SJSA1 (cell line): ENCODE data around the gene NFIL3. TPM values are rescaled to one million over a fixed set of nuclear protein-coding genes. Genes with fewer than 3 reads are reported as not detected.

Experiments used
- DNase-seq, 2 experiments: peaks; one replicate each; pipeline ENCODE4 v3.0.0-alpha.2; 2015 to 2020; ENCODE audit warnings: low spot score in 2 of 2, low read depth in 1 of 2
- H3K27ac ChIP-seq: fragments of 250-450 bp; sonication (Bioruptor Pico); 2 replicates; pipeline ENCODE4 v1.5.1; 2020; ENCODE audit warnings: mild to moderate bottlenecking, moderate library complexity
- H3K27me3 ChIP-seq: fragments of 250-450 bp; sonication (Bioruptor Pico); replicated peaks from 2 replicates; pipeline ENCODE4 v1.5.1; 2020; ENCODE audit warnings: mild to moderate bottlenecking, moderate library complexity
- H3K36me3 ChIP-seq: fragments of 250-450 bp; sonication (Bioruptor Pico); 2 replicates; pipeline ENCODE4 v1.5.1; 2020; ENCODE audit warnings: mild to moderate bottlenecking
- H3K4me1 ChIP-seq: fragments of 250-450 bp; sonication (Bioruptor Pico); replicated peaks from 2 replicates; pipeline ENCODE4 v1.6.1; 2021; ENCODE audit warnings: mild to moderate bottlenecking
- H3K4me3 ChIP-seq: fragments of 250-450 bp; sonication (Bioruptor Pico); 2 replicates; pipeline ENCODE4 v1.5.1; 2020; ENCODE audit warnings: mild to moderate bottlenecking
- H3K9me3 ChIP-seq: fragments of 250-450 bp; sonication (Bioruptor Pico); replicated peaks from 2 replicates; pipeline ENCODE4 v1.5.1; 2020; ENCODE audit warnings: mild to moderate bottlenecking
- total RNA-seq: library from RNA; depleted of rRNA; stranded (reverse); fragments of >200 nt; shearing (Covaris generic); gene quantifications from 2 replicates; pipeline ENCODE4 v1.2.3, GENCODE V29; 2014

The NFIL3 gene
- total RNA-seq, 1 experiment from 2014 or later, result 9.0 TPM

DNA sequence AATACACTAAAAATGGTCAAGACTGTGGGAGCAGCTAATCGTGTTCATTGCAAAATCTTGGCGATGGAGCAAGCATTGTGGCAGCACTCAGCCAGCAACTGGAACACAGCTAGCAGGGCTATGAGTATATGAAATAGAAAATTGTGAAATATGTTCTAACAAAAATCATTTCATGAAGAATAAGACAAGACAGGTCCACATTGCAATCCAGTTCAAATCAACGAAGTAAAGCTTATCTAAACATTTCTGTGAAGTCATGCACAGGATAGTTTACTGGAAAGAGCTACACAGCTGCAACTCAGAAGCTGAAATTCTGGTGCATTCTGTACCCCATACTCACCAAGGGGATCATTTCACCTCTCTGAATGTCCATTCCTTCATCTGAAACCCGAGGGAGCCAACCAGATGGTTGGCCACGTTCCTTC lies 5.3 kb upstream of the NFIL3 start:
- Histone ChIP-seq H3K4me3 (no peak overlapping the region), H3K36me3 (peaks cover 2% of the 10 kb centered on the region; the same call in 1 of the 2 replicates), H3K27me3 (no peaks in the 10 kb centered on the region), H3K27ac (no peak overlapping the region), H3K4me1 (peaks cover 20% of the 10 kb centered on the region), H3K9me3 (no peaks in the 10 kb centered on the region)
- DNase-seq, result no peak

DNA sequence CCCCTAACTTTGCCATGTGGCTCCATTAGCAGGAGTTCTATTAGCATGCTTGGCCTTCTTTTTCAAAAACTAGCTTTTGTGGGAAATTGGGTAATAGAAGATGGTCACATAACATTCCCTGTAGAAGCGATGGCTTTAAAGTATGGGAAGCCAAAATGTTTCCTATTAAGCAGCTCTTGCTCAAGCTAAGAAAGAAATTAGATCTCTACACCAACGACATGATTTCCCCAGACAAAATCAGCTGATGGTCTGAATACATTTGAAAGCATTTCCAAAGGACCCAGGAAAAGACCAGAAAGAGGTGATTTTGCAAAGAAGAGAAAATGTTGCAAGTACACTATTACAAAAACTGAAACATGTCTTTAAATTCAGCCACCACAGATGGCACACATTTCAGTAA lies 4.8 kb upstream of the NFIL3 start:
- Histone ChIP-seq H3K36me3 (peaks cover 3% of the 10 kb centered on the region; the same call in 1 of the 2 replicates), H3K4me3 (no peak overlapping the region), H3K27ac (no peak overlapping the region), H3K9me3 (no peaks in the 10 kb centered on the region), H3K4me1 (peaks cover 19% of the 10 kb centered on the region), H3K27me3 (no peaks in the 10 kb centered on the region)
- DNase-seq, result no peak

DNA sequence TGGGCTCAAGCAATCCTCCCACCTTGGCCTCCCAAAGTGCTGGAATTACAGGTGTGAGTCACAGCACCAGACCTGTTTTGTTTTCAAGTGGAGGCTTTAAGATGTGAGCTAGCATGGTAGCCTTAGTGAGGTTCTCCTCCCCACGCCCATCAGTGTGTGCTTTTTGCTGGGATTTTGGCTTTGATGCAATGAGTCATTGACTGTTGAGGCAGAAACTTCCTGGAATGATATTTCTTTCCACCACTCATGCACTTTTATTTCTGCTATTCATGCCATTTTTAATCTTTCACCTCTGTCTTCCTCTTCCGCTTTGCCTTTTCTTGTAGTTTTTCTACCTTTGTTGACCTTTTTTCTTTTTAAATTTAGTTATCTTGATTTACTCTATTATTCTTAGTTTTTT lies 4.2 kb upstream of the NFIL3 start:
- Histone ChIP-seq H3K27me3 (no peaks in the 10 kb centered on the region), H3K4me3 (no peak overlapping the region), H3K9me3 (no peaks in the 10 kb centered on the region), H3K36me3 (peaks cover 3% of the 10 kb centered on the region; the same call in 1 of the 2 replicates), H3K27ac (no peak overlapping the region), H3K4me1 (peaks cover 15% of the 10 kb centered on the region)
- no peak for DNase-seq

DNA sequence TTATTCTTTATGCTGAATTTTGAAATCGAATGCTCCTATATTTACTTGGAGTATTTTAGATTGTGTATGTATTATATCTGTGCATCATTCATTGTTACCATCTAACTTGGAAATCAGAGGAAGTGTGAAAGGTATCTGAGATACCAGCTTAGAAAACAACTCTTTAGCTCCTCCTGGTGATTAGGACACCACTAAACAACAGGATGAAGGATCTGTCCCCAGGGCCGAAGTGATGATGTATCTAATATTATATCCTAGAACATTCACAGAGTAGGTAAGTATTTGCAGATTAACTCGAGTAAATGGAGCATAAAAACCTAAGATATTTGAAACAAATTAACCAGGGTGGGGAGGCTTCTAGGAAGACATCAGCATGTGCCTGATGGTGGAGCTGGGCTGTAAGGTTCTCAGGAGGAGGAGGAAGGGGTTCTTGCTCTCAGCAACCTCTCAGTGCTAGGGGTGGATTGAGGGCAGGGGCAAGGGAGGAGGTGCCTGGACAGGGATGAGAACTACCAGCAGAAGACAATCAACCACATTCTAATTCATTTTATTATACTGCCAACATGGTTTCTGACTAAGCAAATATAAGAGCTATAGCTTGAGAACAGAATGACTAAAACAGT lies 2.6 kb upstream of the NFIL3 start:
- Histone ChIP-seq H3K4me1 (peaks cover 21% of the 10 kb centered on the region), H3K4me3 (no peak overlapping the region), H3K36me3 (peaks cover 3% of the 10 kb centered on the region; the same call in 1 of the 2 replicates), H3K27ac (no peak overlapping the region), H3K9me3 (no peaks in the 10 kb centered on the region), H3K27me3 (no peaks in the 10 kb centered on the region)
- peak in 1 of 2 experiments; percentile 24 for DNase-seq

DNA sequence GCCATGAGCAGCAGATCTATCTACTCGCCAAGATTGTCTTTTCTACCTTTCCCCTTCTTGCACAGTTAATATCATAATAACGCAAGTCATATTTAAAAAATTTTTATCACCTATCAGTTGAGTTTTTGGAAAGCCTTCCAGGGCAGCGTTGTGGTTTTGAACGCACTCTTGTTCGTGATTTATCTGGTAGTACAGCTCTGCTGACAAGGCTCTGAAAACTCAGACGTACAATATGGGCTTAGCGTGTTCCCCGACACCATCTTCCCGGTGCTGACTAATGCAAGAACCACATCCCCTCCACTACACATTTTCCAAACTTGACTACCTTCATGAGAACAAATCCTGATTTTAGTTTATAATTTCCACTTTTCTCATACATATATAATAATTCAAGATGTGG lies 1.6 kb upstream of the NFIL3 start:
- Histone ChIP-seq H3K36me3 (peaks cover 3% of the 10 kb centered on the region; the same call in 1 of the 2 replicates), H3K4me1 (peaks cover 31% of the 10 kb centered on the region), H3K9me3 (no peaks in the 10 kb centered on the region), H3K4me3 (no peak overlapping the region), H3K27me3 (no peaks in the 10 kb centered on the region), H3K27ac (no peak overlapping the region)
- no peak for DNase-seq

DNA sequence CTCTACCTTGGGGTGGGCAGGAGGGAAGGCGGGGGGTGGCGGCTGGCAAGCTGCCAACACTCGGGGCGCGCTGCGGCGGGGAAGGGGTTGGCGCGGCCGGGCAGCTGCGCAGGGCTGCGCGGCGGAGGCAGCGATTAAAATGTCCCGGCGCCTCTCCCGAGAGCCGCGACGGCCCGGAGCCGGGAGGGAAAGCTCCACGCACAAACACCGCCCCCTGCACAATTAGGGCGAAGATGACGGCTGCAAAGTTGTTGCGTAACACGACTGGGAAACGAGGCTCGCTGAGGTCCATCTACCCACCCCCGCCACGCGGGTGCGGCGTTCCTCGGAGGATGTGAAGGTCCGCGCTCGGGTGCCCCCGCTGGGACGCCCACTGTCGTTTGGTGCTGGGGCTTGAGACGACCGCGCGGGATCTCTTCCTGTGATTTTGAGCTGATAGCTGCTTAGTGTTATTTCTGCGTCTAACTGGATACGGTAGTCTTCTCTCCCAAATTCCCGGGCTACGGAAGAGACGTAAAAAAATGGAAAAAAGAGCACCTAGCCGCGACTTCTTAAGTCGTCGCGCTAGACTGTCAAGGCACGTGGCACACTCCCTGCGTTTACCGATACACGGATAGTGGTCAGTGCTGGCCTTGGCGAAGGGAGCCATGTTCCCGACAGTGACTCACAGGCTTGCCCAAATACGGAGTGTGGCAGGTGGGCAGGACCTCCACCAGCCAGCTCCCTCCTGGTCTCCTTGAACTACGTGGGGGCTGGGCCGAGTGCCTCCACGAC lies 958 bp upstream of the NFIL3 start:
- Histone ChIP-seq H3K27ac (peak overlapping the region; percentile 70), H3K27me3 (no peaks in the 10 kb centered on the region), H3K4me3 (peak overlapping the region; percentile 85), H3K9me3 (no peaks in the 10 kb centered on the region), H3K36me3 (peaks cover 3% of the 10 kb centered on the region; the same call in 1 of the 2 replicates), H3K4me1 (peaks cover 38% of the 10 kb centered on the region)
- DNase-seq, result peak; percentile 62 to 65

DNA sequence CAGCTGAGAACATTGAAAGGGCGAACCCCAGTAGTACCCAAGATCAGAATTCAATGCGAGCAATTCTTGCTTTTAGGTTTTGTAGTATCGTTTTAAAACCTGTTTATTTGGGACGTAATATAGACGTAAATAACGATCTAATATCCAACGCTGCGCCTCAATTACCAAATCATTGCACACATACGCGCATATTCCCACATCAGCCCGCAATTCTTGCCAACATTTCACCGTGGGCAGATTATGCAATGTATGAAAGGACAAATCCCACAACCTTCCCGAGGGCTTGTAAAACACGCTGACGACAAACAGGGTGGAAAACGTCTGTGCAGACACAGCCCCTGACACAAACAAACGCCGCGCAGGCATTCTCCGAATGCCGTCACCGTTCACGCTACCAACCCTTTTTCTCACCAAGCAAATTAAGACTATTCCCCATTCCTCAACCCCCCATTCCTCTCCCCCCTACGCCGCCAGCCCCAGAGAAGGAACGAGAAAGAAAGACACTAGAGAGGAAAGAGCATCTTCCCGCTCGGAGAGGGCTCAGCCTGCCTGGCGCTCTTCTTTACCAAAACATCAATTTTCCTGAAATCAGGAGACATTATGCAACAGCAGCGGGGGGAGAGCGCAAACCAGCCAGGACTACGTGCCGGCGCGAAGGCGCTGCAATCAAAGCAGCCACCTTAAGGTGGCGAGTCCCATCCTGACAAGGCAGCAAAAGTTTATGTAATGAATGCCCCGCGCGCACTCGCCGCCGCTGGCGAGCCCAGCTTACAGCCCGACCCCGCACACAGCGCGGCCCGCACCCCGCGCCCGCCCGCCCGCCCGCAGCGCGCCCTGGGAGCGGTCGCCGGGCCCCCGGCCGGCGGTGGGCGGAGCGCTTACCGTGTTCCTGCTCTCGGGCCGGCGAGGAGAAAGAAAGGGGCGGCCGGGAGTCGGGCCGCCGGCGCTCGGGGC lies 597 bp downstream of the NFIL3 start:
- no peaks in the 10 kb centered on the region for H3K9me3 ChIP-seq
- H3K4me3 ChIP-seq, result peak overlapping the region; percentile 67
- peak; percentile 59 to 65 for DNase-seq
- H3K4me1 ChIP-seq, result peaks cover 44% of the 10 kb centered on the region
- H3K27ac ChIP-seq, result peak overlapping the region; percentile 81
- peaks cover 3% of the 10 kb centered on the region; the same call in 1 of the 2 replicates for H3K36me3 ChIP-seq
- H3K27me3 ChIP-seq, result no peaks in the 10 kb centered on the region

DNA sequence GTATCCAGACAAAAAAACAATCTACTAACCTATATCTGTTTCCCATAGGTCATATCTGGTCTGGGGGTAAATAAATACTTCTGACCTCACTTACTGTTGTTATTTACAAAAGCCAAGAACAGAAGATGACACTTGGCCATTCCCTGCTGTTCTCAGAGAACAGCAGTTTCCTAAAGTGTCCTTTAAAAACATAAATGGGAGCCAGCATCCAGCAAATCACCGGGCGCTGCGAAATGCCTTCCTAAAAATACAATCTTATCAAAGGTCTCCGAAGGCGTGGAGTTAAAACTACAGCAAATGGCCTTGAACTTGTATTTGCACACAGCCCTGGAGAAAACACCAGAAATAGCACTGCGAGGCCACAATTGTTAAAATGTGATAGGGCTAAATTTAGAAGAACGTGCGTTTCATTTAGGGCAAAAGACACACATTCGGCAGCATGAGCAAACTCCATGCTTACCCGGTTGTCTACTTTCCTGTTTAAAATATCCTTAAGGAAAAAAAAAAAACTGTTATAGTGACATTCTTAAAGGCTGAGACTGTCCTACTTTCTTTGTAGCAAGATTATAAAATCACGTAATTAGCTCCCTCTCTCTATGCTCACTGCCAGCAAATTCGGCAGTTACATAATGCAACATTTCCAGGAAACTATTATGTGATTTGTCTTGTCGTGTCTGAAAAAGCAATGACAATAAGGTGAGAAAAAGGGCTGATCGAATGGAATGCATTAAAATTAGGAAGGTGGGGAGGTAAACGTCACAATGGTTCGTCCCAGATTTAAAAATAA lies 1.5 kb downstream of the NFIL3 start:
- DNase-seq, result peak in 1 of 2 experiments; percentile 53
- Histone ChIP-seq H3K36me3 (peaks cover 3% of the 10 kb centered on the region; the same call in 1 of the 2 replicates), H3K4me1 (peaks cover 42% of the 10 kb centered on the region), H3K27ac (peak overlapping the region; percentile 81), H3K9me3 (no peaks in the 10 kb centered on the region), H3K27me3 (no peaks in the 10 kb centered on the region), H3K4me3 (peak overlapping the region; percentile 67)

DNA sequence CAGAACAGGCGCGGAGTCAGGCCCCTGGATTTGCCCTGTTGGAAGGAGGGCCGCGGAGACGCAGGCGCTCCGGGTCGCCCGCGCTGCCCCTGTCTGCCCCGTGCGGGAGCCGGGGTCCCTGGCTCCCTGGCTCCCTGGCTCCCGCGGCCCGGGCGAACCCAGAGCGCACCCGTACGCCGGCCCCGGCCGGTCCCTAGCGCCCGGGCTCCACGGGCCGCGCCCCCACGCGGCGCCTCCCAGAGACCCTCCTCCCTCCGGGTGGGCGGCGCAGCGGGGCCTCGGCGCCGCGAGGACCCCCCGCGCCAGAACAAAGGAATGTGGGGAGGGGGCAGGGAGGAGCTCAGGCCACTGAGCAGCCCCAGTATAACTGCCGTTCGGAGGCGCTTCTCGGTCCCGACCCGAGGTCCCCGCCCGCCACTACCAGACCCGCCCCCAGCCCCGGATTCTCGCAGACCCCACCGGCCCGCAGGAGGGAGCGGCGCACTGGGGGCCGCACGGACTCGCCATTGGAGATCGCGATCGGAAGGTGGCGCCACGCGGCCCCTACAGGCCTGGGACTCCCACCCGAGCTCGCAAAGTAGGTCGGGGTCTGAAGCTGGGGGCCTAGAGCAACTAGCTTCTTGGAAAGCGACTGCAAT lies 2.4 kb downstream of the NFIL3 start:
- Histone ChIP-seq H3K9me3 (no peaks in the 10 kb centered on the region), H3K4me3 (peak overlapping the region; percentile 67), H3K27me3 (no peaks in the 10 kb centered on the region), H3K27ac (peak overlapping the region; percentile 81; the same call in 1 of the 2 replicates), H3K36me3 (peaks cover 3% of the 10 kb centered on the region; the same call in 1 of the 2 replicates), H3K4me1 (peaks cover 49% of the 10 kb centered on the region)
- DNase-seq, result no peak

DNA sequence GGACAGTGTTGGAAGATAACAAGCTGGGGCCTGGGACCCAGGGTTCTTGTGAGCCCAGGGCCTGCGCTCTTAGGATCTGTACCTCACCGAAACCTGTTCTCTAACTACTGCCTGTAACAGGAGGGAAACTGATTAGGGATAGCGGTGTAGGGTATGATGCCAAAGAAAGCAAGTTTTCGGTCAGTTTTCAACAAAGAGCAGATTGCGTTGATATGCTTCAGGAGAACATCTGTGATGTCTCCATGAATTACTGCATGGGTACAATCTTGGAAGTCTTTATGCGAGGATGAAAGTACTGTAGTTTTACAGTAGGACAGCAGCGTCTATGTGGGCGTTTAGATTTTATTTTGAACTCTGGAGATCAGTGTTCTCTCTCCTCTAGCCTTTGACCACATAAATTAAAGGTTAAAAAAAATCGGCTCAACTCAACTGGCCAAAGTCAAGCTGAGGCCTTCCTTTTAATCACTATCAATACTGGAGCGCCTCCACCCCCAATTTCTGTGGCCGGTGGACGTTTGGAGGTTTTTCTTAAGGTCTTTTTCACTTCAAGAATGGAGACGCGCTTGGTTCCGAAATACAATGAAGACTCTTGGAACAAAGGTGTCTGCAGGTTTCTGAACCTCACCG lies 3.0 kb downstream of the NFIL3 start:
- Histone ChIP-seq H3K27ac (peak overlapping the region; percentile 81), H3K9me3 (no peaks in the 10 kb centered on the region), H3K36me3 (peaks cover 3% of the 10 kb centered on the region; the same call in 1 of the 2 replicates), H3K4me1 (peaks cover 51% of the 10 kb centered on the region), H3K27me3 (no peaks in the 10 kb centered on the region), H3K4me3 (peak overlapping the region; percentile 67)
- peak in 1 of 2 experiments; percentile 8 for DNase-seq

DNA sequence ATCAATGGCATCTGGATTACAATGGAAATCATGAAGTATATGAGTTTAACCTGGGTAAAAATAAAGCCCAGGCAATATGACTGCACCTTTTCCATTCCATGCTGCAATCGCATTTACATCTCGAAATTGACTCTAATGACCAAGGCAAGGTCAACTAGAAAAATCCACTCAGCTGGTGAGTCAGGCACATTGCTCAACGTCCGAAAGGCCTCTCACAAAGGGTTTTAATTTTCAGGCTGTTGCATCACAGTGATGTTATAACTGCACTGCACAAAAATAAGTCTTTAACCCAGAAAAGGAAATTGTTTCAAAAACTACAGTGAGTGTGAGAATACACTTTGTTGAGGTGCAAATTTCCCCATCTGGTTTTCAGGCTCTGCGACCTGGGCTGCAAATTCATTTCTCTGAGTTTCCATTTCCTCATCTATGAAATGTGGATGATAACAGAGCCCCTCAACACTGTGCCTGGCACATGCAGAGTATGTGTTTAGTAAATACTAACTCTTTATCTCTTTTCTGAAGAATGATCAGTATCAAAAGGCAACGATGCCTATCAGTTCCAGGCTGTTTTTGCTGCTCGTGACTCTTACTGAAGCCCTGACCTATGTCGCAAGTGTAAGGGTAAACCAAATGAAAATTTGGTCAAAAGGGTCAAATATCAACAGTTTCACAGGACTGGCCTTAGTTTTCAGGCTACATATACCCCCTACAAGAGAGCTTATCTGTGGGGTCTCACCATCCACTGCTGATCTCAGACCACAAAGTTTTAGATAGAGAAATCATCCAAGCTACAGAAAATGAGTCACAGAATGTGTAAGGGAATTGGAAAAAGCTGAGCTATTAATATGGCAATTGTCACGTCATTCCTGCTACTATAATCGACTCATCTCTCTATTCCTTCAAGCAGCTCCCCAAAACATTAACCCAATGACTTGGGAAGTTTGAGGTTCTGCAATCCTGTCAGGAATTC lies 4.1 kb downstream of the NFIL3 start:
- Histone ChIP-seq H3K4me1 (peaks cover 45% of the 10 kb centered on the region), H3K27me3 (no peaks in the 10 kb centered on the region), H3K36me3 (peaks cover 3% of the 10 kb centered on the region; the same call in 1 of the 2 replicates), H3K4me3 (no peak overlapping the region), H3K9me3 (no peaks in the 10 kb centered on the region), H3K27ac (peak overlapping the region; percentile 77)
- DNase-seq, result peak; percentile 56 to 62
